ENCODE measurements around the gene ARMS2. TPM values are rescaled to one million over a fixed set of nuclear protein-coding genes. Genes with fewer than 3 reads are reported as not detected.

The ARMS2 gene
- total RNA-seq, 2 experiments from 2014 or later, result not detected

DNA sequence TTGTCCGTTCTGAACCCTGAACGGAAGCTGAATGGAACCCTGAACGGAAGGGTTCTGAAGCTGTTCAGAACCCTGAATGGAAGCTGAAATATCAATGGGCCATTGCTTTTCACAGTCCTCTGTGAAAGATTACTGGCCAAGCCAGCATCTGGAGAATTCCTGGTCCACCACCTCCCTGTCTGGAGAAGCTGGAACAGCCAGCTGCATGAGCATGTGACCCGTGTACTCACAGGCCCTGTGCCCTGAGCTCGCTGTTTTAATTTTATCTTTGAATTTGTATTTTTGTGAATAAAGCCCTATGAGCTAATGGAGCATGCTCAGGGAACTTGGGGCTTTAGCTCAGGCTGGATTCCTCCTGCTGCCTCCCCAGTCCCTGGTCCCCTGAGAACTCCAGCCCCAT lies 44.1 kb downstream of the ARMS2 start:
- Mint-ChIP-seq H3K27me3 (peaks cover 4% of the 10 kb centered on the region), H3K9me3 (no peaks in the 10 kb centered on the region), H3K4me1 (ENCODE audit: low read depth) (peaks cover 13% of the 10 kb centered on the region), H3K27ac (no peak overlapping the region), H3K36me3 (ENCODE audit: low read depth) (no peaks in the 10 kb centered on the region), H3K4me3 (no peak overlapping the region)
- ATAC-seq (no peak), DNase-seq (no peak)
- intact Hi-C loops (cut with micrococcal nuclease), result no loop called here
- ChIA-PET POLR2A (no interaction called here), CTCF (interaction anchor here (1.1 to 1.4 kb wide), 2 partner anchors 67 to 156 kb away, joined by 4 to 5 read pairs; no protein-coding TSS in a partner anchor)
- TF ChIP-seq, protein P1, sequence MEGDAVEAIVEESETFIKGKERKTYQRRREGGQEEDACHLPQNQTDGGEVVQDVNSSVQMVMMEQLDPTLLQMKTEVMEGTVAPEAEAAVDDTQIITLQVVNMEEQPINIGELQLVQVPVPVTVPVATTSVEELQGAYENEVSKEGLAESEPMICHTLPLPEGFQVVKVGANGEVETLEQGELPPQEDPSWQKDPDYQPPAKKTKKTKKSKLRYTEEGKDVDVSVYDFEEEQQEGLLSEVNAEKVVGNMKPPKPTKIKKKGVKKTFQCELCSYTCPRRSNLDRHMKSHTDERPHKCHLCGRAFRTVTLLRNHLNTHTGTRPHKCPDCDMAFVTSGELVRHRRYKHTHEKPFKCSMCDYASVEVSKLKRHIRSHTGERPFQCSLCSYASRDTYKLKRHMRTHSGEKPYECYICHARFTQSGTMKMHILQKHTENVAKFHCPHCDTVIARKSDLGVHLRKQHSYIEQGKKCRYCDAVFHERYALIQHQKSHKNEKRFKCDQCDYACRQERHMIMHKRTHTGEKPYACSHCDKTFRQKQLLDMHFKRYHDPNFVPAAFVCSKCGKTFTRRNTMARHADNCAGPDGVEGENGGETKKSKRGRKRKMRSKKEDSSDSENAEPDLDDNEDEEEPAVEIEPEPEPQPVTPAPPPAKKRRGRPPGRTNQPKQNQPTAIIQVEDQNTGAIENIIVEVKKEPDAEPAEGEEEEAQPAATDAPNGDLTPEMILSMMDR (IDR thresholded peaks at IDR 0.05), result no peak

DNA sequence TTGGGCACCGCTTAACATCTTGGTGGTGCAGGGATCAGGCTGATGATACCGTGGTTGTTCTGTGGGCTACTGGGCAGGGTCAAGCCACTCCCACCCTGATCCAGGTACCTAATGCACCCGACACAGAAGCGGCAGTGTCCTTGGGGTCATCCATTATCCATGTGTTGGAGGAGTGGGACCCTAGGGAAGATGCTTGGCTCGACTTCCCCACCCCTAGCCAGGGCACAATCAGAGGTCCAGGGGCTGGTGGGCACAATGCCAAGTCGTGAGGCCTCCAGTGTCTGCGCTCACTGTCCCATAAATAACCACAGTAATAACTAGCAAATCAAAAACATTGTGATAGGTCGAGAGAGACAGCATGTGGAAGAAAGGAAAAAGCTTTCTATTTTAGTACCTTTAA lies 44.6 kb downstream of the ARMS2 start:
- DNase-seq (no peak), ATAC-seq (no peak)
- Mint-ChIP-seq H3K36me3 (ENCODE audit: low read depth) (no peaks in the 10 kb centered on the region), H3K4me3 (no peak overlapping the region), H3K4me1 (ENCODE audit: low read depth) (peaks cover 13% of the 10 kb centered on the region), H3K9me3 (no peaks in the 10 kb centered on the region), H3K27me3 (peaks cover 2% of the 10 kb centered on the region), H3K27ac (no peak overlapping the region)
- TF ChIP-seq, protein P1 (IDR thresholded peaks at IDR 0.05), result no peak
- ChIA-PET CTCF (interaction anchor here (1.1 kb wide), 1 partner anchor 67 kb away, joined by 5 read pairs; no protein-coding TSS in a partner anchor), POLR2A (no interaction called here)
- intact Hi-C loops (cut with micrococcal nuclease), result no loop called here

DNA sequence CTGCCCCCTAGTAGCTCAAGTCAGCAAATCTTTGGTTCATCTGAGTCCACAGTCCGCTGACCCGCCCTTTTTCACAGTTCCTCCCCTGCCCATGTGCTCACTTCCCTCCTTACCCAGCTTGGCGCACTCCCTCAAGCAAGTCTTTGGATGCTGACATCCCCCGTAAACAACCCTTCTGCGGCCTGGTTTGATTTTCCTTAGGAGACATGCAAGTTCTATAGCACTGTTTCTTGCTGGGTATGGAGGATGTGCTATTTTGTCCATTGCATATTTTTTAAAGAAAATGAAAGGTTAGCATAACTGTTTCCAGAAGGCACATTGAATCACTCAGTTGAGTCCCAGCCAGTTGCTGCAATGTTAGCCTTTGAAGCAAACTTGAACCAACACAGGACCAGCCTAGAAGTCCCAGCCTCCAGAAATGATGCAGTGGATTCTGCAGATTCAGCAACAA lies 45.1 kb downstream of the ARMS2 start:
- Mint-ChIP-seq H3K27ac (no peak overlapping the region), H3K4me3 (no peak overlapping the region), H3K27me3 (peaks cover 1% of the 10 kb centered on the region), H3K36me3 (ENCODE audit: low read depth) (no peaks in the 10 kb centered on the region), H3K9me3 (no peaks in the 10 kb centered on the region), H3K4me1 (ENCODE audit: low read depth) (peaks cover 13% of the 10 kb centered on the region)
- CTCF ChIA-PET, result no interaction called here
- intact Hi-C loops (cut with micrococcal nuclease), result no loop called here
- POLR2A ChIA-PET, result no interaction called here
- TF ChIP-seq, protein P1 (IDR thresholded peaks at IDR 0.05), result no peak
- ATAC-seq, result no peak
- no peak for DNase-seq

DNA sequence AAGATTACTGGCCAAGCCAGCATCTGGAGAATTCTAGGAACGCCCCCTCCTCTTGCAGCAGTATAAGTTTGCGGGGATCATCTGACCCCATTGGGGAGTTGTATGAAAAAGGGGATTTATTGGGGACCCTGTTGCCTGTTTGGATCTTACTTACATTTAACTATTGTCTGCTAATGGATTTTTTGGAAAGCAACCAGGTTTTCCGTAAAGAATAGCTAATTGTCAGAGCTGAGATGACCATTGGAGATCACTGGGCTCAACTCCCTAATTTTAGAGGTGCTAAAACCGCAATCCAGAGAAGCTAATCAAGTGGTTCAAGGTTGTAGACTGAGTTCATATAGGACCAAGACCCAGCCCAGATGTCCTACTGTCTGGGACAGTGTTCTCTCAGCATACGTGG lies 45.7 kb downstream of the ARMS2 start:
- Mint-ChIP-seq H3K9me3 (no peaks in the 10 kb centered on the region), H3K27ac (no peak overlapping the region), H3K27me3 (no peaks in the 10 kb centered on the region), H3K4me3 (no peak overlapping the region), H3K36me3 (ENCODE audit: low read depth) (no peaks in the 10 kb centered on the region), H3K4me1 (ENCODE audit: low read depth) (peaks cover 13% of the 10 kb centered on the region)
- TF ChIP-seq, protein P1 (IDR thresholded peaks at IDR 0.05), result no peak
- intact Hi-C loops (cut with micrococcal nuclease), result no loop called here
- CTCF ChIA-PET, result no interaction called here
- ATAC-seq (no peak), DNase-seq (no peak)
- POLR2A ChIA-PET, result no interaction called here

DNA sequence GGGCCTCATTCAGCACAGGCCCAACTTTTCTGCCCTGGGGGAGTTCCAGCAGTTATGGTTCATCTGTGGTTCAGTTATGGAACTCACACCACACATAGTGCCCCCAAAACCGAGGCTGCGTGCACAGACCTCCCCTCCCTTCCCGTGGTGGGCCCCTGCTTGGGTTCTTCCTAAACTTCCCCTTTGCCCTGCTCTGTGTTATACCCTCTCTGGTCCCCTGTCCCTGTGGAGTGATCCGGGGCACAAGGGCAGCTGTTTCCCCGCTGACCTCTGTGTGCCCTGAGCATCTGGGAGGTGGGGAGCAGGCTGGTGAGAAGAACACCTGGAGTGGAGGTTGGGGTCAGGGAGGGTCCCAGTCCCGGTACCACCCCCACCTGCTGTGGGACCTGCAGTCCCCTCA lies 46.3 kb downstream of the ARMS2 start:
- no peaks in the 10 kb centered on the region for H3K36me3 Mint-ChIP-seq (ENCODE audit: low read depth)
- DNase-seq, result no peak
- no peak overlapping the region for H3K4me3 Mint-ChIP-seq
- ChIA-PET CTCF (no interaction called here), POLR2A (no interaction called here)
- no peaks in the 10 kb centered on the region for H3K27me3 Mint-ChIP-seq
- no peaks in the 10 kb centered on the region for H3K9me3 Mint-ChIP-seq
- TF ChIP-seq, protein P1 (IDR thresholded peaks at IDR 0.05), result no peak
- H3K4me1 Mint-ChIP-seq (ENCODE audit: low read depth), result peaks cover 10% of the 10 kb centered on the region
- no peak for ATAC-seq
- intact Hi-C loops (cut with micrococcal nuclease), result no loop called here
- H3K27ac Mint-ChIP-seq, result no peak overlapping the region

Data from activated CD8-positive, alpha-beta T cell treated with anti-CD3 and anti-CD28 coated beads for 36 hours (primary cell).